H1 (cell line): ENCODE measurements around the gene VIPR2. TPM values are rescaled to one million over a fixed set of nuclear protein-coding genes. Genes with fewer than 3 reads are reported as not detected.
A peak's percentile ranks its signal among the peaks of the same experiment; 100 is the strongest.

ENCODE experiments used
- CTCF ChIA-PET: fragments of 300-600 bp; sonication (Branson Sonifier 250); formaldehyde crosslinking; loops from one replicate; lab custom pipeline; 2021; ENCODE audit not compliant: partially characterized antibody; lab: Charles Lee
- POLR2A ChIA-PET: fragments of 300-600 bp; sonication (Branson Sonifier 250); formaldehyde crosslinking; loops from one replicate; lab custom pipeline; 2021; ENCODE audit warnings: inconsistent platforms; ENCODE audit not compliant: partially characterized antibody; lab: Charles Lee
- DNase-seq, 2 experiments: peaks; one replicate each; pipeline versions ENCODE4 v3.0.0 to v3.0.0-alpha.2; 2010 to 2022; ENCODE audit warnings: low spot score in 2 of 2, low read depth in 1 of 2, mixed read lengths in 1 of 2
- FAIRE-seq: peaks from 2 replicates; lab custom pipeline; 2011; peaks lifted over from hg19 to GRCh38; lab: Jason Lieb, UNC
- H2AFZ ChIP-seq: 2 replicates; pipeline ENCODE4 v1.8.1; 2012; ENCODE audit warnings: low read length, inconsistent platforms
- H2AK5ac ChIP-seq: 2 replicates; pipeline ENCODE4 v1.6.1; 2013; ENCODE audit warnings: low read depth, low read length
- H2BK120ac ChIP-seq: replicated peaks from 2 replicates; pipeline ENCODE3; 2013; ENCODE audit warnings: low read depth, low read length, inconsistent platforms
- H2BK12ac ChIP-seq: 2 replicates; pipeline ENCODE4 v1.6.1; 2013; ENCODE audit warnings: low read depth, low read length
- H2BK15ac ChIP-seq: 2 replicates; pipeline ENCODE4 v1.6.1; 2013; ENCODE audit warnings: low read length
- H2BK20ac ChIP-seq: 2 replicates; pipeline ENCODE4 v1.6.1; 2013; ENCODE audit warnings: low read length
- H2BK5ac ChIP-seq: 2 replicates; pipeline ENCODE4 v1.6.1; 2013; ENCODE audit warnings: low read depth, low read length
- H3K14ac ChIP-seq: 2 replicates; pipeline ENCODE4 v1.6.1; 2013; ENCODE audit warnings: inconsistent platforms; ENCODE audit not compliant: insufficient read length
- H3K18ac ChIP-seq: 2 replicates; pipeline ENCODE4 v1.6.1; 2013; ENCODE audit warnings: low read length; ENCODE audit errors: extremely low read depth
- H3K23ac ChIP-seq: 2 replicates; pipeline ENCODE4 v1.6.1; 2013; ENCODE audit warnings: inconsistent platforms; ENCODE audit not compliant: insufficient read length
- H3K23me2 ChIP-seq: 2 replicates; pipeline ENCODE4 v1.6.1; 2013; ENCODE audit warnings: low read depth, low read length
- H3K27ac ChIP-seq: 2 replicates; pipeline ENCODE4 v1.6.1; 2011; ENCODE audit warnings: low read depth, low read length, inconsistent platforms
- H3K27me3 ChIP-seq, 4 experiments: replicated peaks in 1 of 4; 1 replicate in 1 of 4; 2 replicates in 3 of 4; pipeline versions ENCODE4 v1.6.1 to v1.8.1; 2011 to 2013; ENCODE audit warnings: low read length in 3 of 4, mild to moderate bottlenecking in 3 of 4, inconsistent platforms in 2 of 4, mixed read lengths in 2 of 4, moderate library complexity in 1 of 4; ENCODE audit not compliant: control insufficient read depth in 3 of 4, insufficient read depth in 3 of 4; ENCODE audit errors: extremely low read depth in 1 of 4
- H3K36me3 ChIP-seq, 4 experiments: 2 replicates each; pipeline versions ENCODE4 v1.6.1 to v1.8.1; 2011 to 2013; ENCODE audit warnings: mild to moderate bottlenecking in 4 of 4, low read length in 3 of 4, moderate library complexity in 2 of 4, control low read depth in 1 of 4, inconsistent platforms in 1 of 4; ENCODE audit not compliant: insufficient read depth in 4 of 4, control insufficient read depth in 2 of 4
- H3K4ac ChIP-seq: replicated peaks from 2 replicates; pipeline ENCODE3; 2013; ENCODE audit warnings: low read length, low read depth, mixed read lengths, inconsistent platforms; ENCODE audit not compliant: insufficient read length
- H3K4me1 ChIP-seq, 4 experiments: replicated peaks in 1 of 4; 1 replicate in 1 of 4; 2 replicates in 3 of 4; pipeline versions ENCODE4 v1.6.1 to v1.8.1; 2011 to 2013; ENCODE audit warnings: low read length in 3 of 4, inconsistent platforms in 2 of 4, mixed read lengths in 1 of 4; ENCODE audit not compliant: insufficient read depth in 4 of 4, control insufficient read depth in 3 of 4
- H3K4me2 ChIP-seq, 2 experiments: 2 replicates each; pipeline versions ENCODE4 v1.6.1 to v1.8.1; 2011 to 2013; ENCODE audit warnings: low read depth in 2 of 2, low read length in 2 of 2, control low read depth in 1 of 2, inconsistent platforms in 1 of 2, mild to moderate bottlenecking in 1 of 2; ENCODE audit not compliant: insufficient read depth in 1 of 2
- H3K4me3 ChIP-seq, 4 experiments: fragments of 200-600, 300-600 bp in 1 of 4; sonication (generic), shearing (Covaris generic), sonication (Bioruptor Twin) in 1 of 4; 2 replicates each; pipeline versions ENCODE4 v1.5.1 to v1.8.1; 2011 to 2016; ENCODE audit warnings: low read length in 4 of 4, low read depth in 3 of 4, control low read depth in 2 of 4, inconsistent platforms in 2 of 4, mild to moderate bottlenecking in 2 of 4, mixed read lengths in 1 of 4, moderate library complexity in 1 of 4; ENCODE audit not compliant: insufficient read depth in 2 of 4; ENCODE audit errors: extremely low read depth in 1 of 4
- H3K56ac ChIP-seq: replicated peaks from 2 replicates; pipeline ENCODE3; 2013; ENCODE audit warnings: low read depth, mild to moderate bottlenecking, mixed read lengths, low read length, inconsistent platforms; ENCODE audit not compliant: insufficient read length
- H3K79me1 ChIP-seq: 2 replicates; pipeline ENCODE4 v1.6.1; 2013; ENCODE audit warnings: low read depth, low read length, control low read depth
- H3K79me2 ChIP-seq, 2 experiments: 2 replicates each; pipeline versions ENCODE4 v1.6.1 to v1.8.1; 2012 to 2013; ENCODE audit warnings: low read length in 2 of 2, mild to moderate bottlenecking in 2 of 2, inconsistent platforms in 1 of 2; ENCODE audit not compliant: insufficient read depth in 2 of 2, control insufficient read depth in 1 of 2
- H3K9ac ChIP-seq, 4 experiments: replicated peaks in 1 of 4; 1 replicate in 1 of 4; 2 replicates in 3 of 4; pipeline versions ENCODE4 v1.6.1 to v1.8.1; 2011 to 2013; ENCODE audit warnings: low read depth in 3 of 4, low read length in 3 of 4, control low read depth in 2 of 4, mild to moderate bottlenecking in 2 of 4, moderate library complexity in 2 of 4, inconsistent platforms in 1 of 4; ENCODE audit errors: extremely low read depth in 1 of 4
- H3K9me3 ChIP-seq, 2 experiments: 2 replicates each; pipeline versions ENCODE4 v1.6.1 to v1.8.1; 2012 to 2013; ENCODE audit warnings: mild to moderate bottlenecking in 2 of 2, moderate library complexity in 2 of 2, control low read depth in 1 of 2, inconsistent platforms in 1 of 2, low read depth in 1 of 2, low read length in 1 of 2, mixed read lengths in 1 of 2; ENCODE audit not compliant: insufficient read depth in 2 of 2
- H4K20me1 ChIP-seq, 2 experiments: replicated peaks in 1 of 2; 2 replicates each; pipeline versions ENCODE3 to v1.8.1; 2011 to 2013; ENCODE audit warnings: inconsistent platforms in 2 of 2, low read length in 2 of 2, mild to moderate bottlenecking in 1 of 2; ENCODE audit not compliant: insufficient read depth in 2 of 2, control insufficient read depth in 1 of 2
- H4K5ac ChIP-seq: 2 replicates; pipeline ENCODE4 v1.6.1; 2013; ENCODE audit warnings: low read length, low read depth, mixed read lengths, inconsistent platforms; ENCODE audit not compliant: insufficient read length
- H4K8ac ChIP-seq: 2 replicates; pipeline ENCODE4 v1.8.0; 2013; ENCODE audit warnings: mild to moderate bottlenecking, moderate library complexity, low read length, inconsistent platforms; ENCODE audit not compliant: insufficient read depth; ENCODE audit errors: extremely low read depth
- H4K91ac ChIP-seq: replicated peaks from 2 replicates; pipeline ENCODE3; 2013; ENCODE audit warnings: low read length, mixed read lengths, inconsistent platforms; ENCODE audit not compliant: insufficient read length
- CREB1 ChIP-seq: IDR thresholded peaks from 2 replicates; pipeline ENCODE4 v1.6.1; 2012; ENCODE audit warnings: inconsistent platforms
- CTBP2 ChIP-seq: IDR thresholded peaks from 2 replicates; pipeline ENCODE4 v1.7.0; 2011; ENCODE audit warnings: borderline replicate concordance, mild to moderate bottlenecking, moderate library complexity, mixed read lengths, low read length; ENCODE audit not compliant: insufficient read depth, insufficient read length
- EGR1 ChIP-seq: IDR thresholded peaks from 2 replicates; pipeline ENCODE4 v1.6.1; 2011; ENCODE audit warnings: low read depth, low read length, borderline replicate concordance
- USF2 ChIP-seq: IDR thresholded peaks from 2 replicates; pipeline ENCODE4 v1.6.1; 2011; ENCODE audit warnings: low read length, improper control_type of control experiment
- WGBS, 2 experiments: shearing (Covaris generic) in 1 of 2; methylation state at CpG; one replicate each; pipeline versions ENCODE4 v1.1.6 to v1.1.7; 2013 to 2015; ENCODE audit warnings: low lambda C conversion rate in 2 of 2, mixed read lengths in 2 of 2, inconsistent platforms in 1 of 2, low coverage in 1 of 2, missing lambda C conversion rate in 1 of 2; ENCODE audit not compliant: insufficient replicate concordance in 2 of 2, insufficient coverage in 1 of 2, insufficient read length in 1 of 2; ENCODE audit errors: extremely low coverage in 1 of 2, missing lambda C conversion rate in 1 of 2; 5-methylcytosine and 5-hydroxymethylcytosine counted together
- polyA plus RNA-seq, 7 experiments: library from polyadenylated mRNA; depleted of rRNA in 3 of 7; stranded (reverse) in 5 of 7; unstranded in 2 of 7; fragments of >200 nt in 5 of 7; fragments of 200-250 nt in 2 of 7; gene quantifications; 1 replicate in 5 of 7; 2 replicates in 1 of 7; 4 replicates in 1 of 7; pipeline versions ENCODE4 v1.2.1 to v1.2.3, GENCODE V29; 2011 to 2013; ENCODE audit warnings: missing spikeins in 2 of 7, mixed read lengths in 2 of 7
- total RNA-seq: library from RNA; stranded (reverse); fragmentation: NEBNext Ultra II Directional; extraction: Animal tissue kit (Norgen Biotek cat#: 25700); gene quantifications from 2 replicates; pipeline ENCODE4 v1.2.1, GENCODE V29; 2021

The VIPR2 gene
- total and polyA plus RNA-seq, 2 of the 8 experiments (the other 6 are each of a cell fraction or from before 2014, with no cell fraction given) = 2.4 to 6.3 TPM

- Histone ChIP-seq H2AFZ (no peak overlapping the region), H2BK15ac (peak overlapping the region; percentile 92; the same call in 1 of the 2 replicates), H4K20me1 (no peaks in the 10 kb centered on the region), H3K4me1 (peaks cover 4 to 19% (median 12%) of the 10 kb centered on the region in 4 experiments), H3K23ac (no peak overlapping the region), H2BK5ac (no peak overlapping the region), H3K14ac (no peak overlapping the region), H3K27ac (no peak overlapping the region), H4K8ac (no peak overlapping the region), H3K9ac (no peak overlapping the region), H3K79me2 (no peaks in the 10 kb centered on the region), H3K36me3 (peaks cover 0 to 17% (median 1%) of the 10 kb centered on the region in 4 experiments; a peak in 4 of 8 replicates), H2BK120ac (no peak overlapping the region), H3K18ac (no peak overlapping the region), H3K79me1 (no peaks in the 10 kb centered on the region), H3K56ac (no peak overlapping the region), H3K23me2 (no peaks in the 10 kb centered on the region), H3K4ac (no peak overlapping the region), H4K5ac (no peak overlapping the region), H3K9me3 (peaks cover 0 to 3% of the 10 kb centered on the region in 2 experiments; a peak in 1 of 4 replicates), H3K4me3 (no peak overlapping the region), H2BK20ac (peak overlapping the region; percentile 23; the same call in 1 of the 2 replicates), H3K27me3 (no peaks in the 10 kb centered on the region), H4K91ac (no peak overlapping the region), H2BK12ac (no peak overlapping the region), H3K4me2 (no peak overlapping the region), H2AK5ac (no peak overlapping the region)
- FAIRE-seq (no peak), DNase-seq (no peak)
- 88% methylated on average over 8 of the region's 8 CpGs; no CpG with 5 or more reads in 1 of the 2 experiments for WGBS, 2 experiments
- ChIA-PET POLR2A (no interaction called here), CTCF (no interaction called here)
- TF ChIP-seq EGR1 (no peak), CREB1 (no peak), CTBP2 (no peak), USF2 (no peak)
Observed at GRCh38 chr7:159136013-159136412, 8.7 kb downstream of the VIPR2 start.
